ENCODE data around the gene LPIN2. TPM values are rescaled to one million over a fixed set of nuclear protein-coding genes. Genes with fewer than 3 reads are reported as not detected.

LPIN2 gene
- total and polyA plus RNA-seq, 2 of the 13 experiments (the other 11 are each of a cell fraction or from before 2014, with no cell fraction given), result 46.0 to 119 TPM

DNA sequence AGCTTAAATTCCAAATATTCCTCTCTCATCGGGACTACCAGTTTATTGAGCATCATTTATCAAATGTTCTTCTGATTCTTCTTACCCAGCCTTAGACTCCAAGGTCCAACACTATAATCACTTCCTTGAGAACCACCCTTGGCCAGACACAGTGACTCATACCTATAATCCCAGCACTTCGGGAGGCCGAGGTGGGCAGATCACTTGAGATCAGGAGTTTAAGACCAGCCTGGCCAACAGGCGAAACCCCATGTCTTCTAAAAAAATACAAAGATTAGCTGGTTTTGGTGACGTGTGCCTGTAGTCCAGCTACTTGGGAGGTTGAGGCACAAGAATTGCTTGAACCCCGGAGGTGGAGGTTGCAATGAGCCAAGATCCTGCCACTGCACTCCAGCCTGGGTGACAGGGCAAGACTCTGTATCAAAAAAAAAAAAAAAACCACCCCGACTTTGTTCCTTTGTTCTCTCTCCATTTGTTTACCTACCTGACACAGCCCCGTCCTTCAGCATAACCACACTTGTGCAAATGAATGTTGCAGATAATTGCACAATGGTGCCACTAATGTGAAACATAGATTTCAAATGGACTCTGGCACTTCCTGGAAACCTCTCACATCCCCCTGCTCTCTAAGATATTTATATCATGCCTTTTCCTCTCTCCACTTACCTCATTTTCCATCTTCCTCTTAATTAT, 38.9 kb upstream of the LPIN2 start (continued):
- TF ChIP-seq NFYC (CRISPR knock-in tag; IDR thresholded peaks at IDR 0.05), result peak; percentile 35; the same call in 1 of the 2 replicates
- TF ChIP-seq, protein P1, sequence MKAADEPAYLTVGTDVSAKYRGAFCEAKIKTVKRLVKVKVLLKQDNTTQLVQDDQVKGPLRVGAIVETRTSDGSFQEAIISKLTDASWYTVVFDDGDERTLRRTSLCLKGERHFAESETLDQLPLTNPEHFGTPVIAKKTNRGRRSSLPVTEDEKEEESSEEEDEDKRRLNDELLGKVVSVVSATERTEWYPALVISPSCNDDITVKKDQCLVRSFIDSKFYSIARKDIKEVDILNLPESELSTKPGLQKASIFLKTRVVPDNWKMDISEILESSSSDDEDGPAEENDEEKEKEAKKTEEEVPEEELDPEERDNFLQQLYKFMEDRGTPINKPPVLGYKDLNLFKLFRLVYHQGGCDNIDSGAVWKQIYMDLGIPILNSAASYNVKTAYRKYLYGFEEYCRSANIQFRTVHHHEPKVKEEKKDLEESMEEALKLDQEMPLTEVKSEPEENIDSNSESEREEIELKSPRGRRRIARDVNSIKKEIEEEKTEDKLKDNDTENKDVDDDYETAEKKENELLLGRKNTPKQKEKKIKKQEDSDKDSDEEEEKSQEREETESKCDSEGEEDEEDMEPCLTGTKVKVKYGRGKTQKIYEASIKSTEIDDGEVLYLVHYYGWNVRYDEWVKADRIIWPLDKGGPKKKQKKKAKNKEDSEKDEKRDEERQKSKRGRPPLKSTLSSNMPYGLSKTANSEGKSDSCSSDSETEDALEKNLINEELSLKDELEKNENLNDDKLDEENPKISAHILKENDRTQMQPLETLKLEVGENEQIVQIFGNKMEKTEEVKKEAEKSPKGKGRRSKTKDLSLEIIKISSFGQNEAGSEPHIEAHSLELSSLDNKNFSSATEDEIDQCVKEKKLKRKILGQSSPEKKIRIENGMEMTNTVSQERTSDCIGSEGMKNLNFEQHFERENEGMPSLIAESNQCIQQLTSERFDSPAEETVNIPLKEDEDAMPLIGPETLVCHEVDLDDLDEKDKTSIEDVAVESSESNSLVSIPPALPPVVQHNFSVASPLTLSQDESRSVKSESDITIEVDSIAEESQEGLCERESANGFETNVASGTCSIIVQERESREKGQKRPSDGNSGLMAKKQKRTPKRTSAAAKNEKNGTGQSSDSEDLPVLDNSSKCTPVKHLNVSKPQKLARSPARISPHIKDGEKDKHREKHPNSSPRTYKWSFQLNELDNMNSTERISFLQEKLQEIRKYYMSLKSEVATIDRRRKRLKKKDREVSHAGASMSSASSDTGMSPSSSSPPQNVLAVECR (CRISPR knock-in tag; IDR thresholded peaks at IDR 0.05; ENCODE audit: borderline replicate concordance), result peak; percentile 58; the same call in 1 of the 2 replicates
- TF ChIP-seq, protein P2, sequence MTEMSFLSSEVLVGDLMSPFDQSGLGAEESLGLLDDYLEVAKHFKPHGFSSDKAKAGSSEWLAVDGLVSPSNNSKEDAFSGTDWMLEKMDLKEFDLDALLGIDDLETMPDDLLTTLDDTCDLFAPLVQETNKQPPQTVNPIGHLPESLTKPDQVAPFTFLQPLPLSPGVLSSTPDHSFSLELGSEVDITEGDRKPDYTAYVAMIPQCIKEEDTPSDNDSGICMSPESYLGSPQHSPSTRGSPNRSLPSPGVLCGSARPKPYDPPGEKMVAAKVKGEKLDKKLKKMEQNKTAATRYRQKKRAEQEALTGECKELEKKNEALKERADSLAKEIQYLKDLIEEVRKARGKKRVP (CRISPR knock-in tag; IDR thresholded peaks at IDR 0.05), result peak in 1 of 2 experiments; percentile 96; a peak in 2 of 4 replicates
- TF ChIP-seq, protein P3, sequence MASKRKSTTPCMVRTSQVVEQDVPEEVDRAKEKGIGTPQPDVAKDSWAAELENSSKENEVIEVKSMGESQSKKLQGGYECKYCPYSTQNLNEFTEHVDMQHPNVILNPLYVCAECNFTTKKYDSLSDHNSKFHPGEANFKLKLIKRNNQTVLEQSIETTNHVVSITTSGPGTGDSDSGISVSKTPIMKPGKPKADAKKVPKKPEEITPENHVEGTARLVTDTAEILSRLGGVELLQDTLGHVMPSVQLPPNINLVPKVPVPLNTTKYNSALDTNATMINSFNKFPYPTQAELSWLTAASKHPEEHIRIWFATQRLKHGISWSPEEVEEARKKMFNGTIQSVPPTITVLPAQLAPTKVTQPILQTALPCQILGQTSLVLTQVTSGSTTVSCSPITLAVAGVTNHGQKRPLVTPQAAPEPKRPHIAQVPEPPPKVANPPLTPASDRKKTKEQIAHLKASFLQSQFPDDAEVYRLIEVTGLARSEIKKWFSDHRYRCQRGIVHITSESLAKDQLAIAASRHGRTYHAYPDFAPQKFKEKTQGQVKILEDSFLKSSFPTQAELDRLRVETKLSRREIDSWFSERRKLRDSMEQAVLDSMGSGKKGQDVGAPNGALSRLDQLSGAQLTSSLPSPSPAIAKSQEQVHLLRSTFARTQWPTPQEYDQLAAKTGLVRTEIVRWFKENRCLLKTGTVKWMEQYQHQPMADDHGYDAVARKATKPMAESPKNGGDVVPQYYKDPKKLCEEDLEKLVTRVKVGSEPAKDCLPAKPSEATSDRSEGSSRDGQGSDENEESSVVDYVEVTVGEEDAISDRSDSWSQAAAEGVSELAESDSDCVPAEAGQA (IDR thresholded peaks at IDR 0.05; ENCODE audit: low read depth), result no peak
- TF ChIP-seq, protein P3 (CRISPR knock-in tag; IDR thresholded peaks at IDR 0.05; ENCODE audit: borderline replicate concordance), result no peak
- TF ChIP-seq YEATS2 (CRISPR knock-in tag; IDR thresholded peaks at IDR 0.05; ENCODE audit: borderline replicate concordance), result peak; percentile 63; the same call in 1 of the 2 replicates
- no peak for TF ChIP-seq ZBTB14 (CRISPR knock-in tag; IDR thresholded peaks at IDR 0.05)
- TF ChIP-seq NFKBIZ (CRISPR knock-in tag; IDR thresholded peaks at IDR 0.05), result peak; percentile 95
- TF ChIP-seq SP2 (CRISPR knock-in tag; IDR thresholded peaks at IDR 0.05), result no peak
- peak; percentile 95; the same call in 1 of the 2 replicates for TF ChIP-seq ZBTB20 (CRISPR knock-in tag; IDR thresholded peaks at IDR 0.05; ENCODE audit: borderline replicate concordance, low read depth)
- peak; percentile 77; the same call in 1 of the 2 replicates for TF ChIP-seq JUN (CRISPR knock-in tag; IDR thresholded peaks at IDR 0.05)
- peak; percentile 79; the same call in 1 of the 2 replicates for TF ChIP-seq NCOA1 (CRISPR knock-in tag; IDR thresholded peaks at IDR 0.05)

Measured in HepG2 (cell line).